ENCODE data around the gene NEU3. TPM values are rescaled to one million over a fixed set of nuclear protein-coding genes. Genes with fewer than 3 reads are reported as not detected.
A peak's percentile ranks its signal among the peaks of the same experiment; 100 is the strongest.
"Not testable (repeated sequence)": the region's sequence is repeated elsewhere in the genome, so short reads cannot be mapped to it uniquely, and the experiment has no call there.

The NEU3 gene
- total and polyA plus RNA-seq, 7 donors: 1.8 to 26.7 (median 14.0) TPM

DNA sequence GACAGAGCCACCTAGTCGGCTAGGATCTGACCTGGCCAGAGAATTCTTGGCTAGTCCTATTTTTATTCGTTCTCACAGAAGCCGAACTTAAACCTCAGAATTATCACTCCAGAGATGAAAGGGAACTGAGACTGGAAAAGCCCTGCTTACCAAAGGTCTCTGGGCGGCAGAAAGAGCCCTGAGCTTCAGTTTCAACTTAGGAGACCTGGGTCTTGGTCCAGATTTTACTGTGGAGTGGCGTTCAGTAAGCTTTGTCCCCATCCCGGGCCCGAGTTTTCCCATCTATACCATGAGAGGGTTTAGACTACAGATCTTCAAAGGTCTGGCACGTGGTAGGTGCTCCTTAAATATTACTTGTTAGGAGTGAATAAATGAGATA is 516 bp downstream of the NEU3 start:
- Histone ChIP-seq H3K4me3 (peak overlapping the region; percentile 95), H3K9me3 (no peaks in the 10 kb centered on the region), H3K27ac (peak overlapping the region; percentile 93), H3K36me3 (ENCODE audit: insufficient read depth in 1 of 2, low read depth in 1 of 2) (peaks cover 0 to 8% of the 10 kb centered on the region in 2 donors), H3K27me3 (ENCODE audit: insufficient read depth in 3 of 3, low read length in 2 of 3) (no peaks in the 10 kb centered on the region), H3K4me1 (peaks cover 19% of the 10 kb centered on the region)
- intact Hi-C loops (cut with DNase I): loop anchor here (2.0 to 5.0 kb wide), 2 partner anchors 40 to 42 kb away; partner anchors contain the start of genes SPCS2 (in 2 of the 2) and XRRA1 (in 2 of the 2)
- 6 to 8% (median 8%) methylated on average over 8 of the region's 8 CpGs for WGBS, 3 donors
- TF ChIP-seq, protein P1, sequence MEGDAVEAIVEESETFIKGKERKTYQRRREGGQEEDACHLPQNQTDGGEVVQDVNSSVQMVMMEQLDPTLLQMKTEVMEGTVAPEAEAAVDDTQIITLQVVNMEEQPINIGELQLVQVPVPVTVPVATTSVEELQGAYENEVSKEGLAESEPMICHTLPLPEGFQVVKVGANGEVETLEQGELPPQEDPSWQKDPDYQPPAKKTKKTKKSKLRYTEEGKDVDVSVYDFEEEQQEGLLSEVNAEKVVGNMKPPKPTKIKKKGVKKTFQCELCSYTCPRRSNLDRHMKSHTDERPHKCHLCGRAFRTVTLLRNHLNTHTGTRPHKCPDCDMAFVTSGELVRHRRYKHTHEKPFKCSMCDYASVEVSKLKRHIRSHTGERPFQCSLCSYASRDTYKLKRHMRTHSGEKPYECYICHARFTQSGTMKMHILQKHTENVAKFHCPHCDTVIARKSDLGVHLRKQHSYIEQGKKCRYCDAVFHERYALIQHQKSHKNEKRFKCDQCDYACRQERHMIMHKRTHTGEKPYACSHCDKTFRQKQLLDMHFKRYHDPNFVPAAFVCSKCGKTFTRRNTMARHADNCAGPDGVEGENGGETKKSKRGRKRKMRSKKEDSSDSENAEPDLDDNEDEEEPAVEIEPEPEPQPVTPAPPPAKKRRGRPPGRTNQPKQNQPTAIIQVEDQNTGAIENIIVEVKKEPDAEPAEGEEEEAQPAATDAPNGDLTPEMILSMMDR (IDR thresholded peaks at IDR 0.05): no peak
- ATAC-seq: peak in 2 of 4 donors; percentile 7 to 21
- DNase-seq: no peak

DNA sequence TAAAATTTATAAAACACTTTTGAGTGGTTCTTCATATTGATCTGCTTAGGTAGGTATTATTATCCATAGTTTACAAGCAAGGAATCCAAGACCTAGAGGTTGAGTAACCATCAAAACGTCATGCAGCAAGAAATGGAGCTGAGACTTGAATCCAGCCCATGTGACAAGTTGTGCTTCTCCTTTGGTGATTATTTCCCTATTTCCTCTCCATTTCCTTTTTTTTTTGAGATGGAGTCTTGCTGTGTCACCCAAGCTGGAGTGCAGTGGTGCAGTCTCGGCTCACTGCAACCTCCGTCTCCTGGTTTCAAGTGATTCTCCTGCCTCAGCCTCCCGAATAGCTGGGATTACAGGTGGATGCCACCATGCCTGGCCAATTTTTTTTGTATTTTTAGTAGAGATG is 1.4 kb downstream of the NEU3 start:
- WGBS, 3 donors: 76 to 87% (median 78%) methylated on average over 4 of the region's 4 CpGs
- intact Hi-C loops (cut with DNase I); H3K27me3 ChIP-seq (ENCODE audit: insufficient read depth in 3 of 3, low read length in 2 of 3); H3K9me3 ChIP-seq; DNase-seq; ATAC-seq: not testable (repeated sequence)
- peaks cover 1 to 17% of the 10 kb centered on the region in 2 donors for H3K36me3 ChIP-seq (ENCODE audit: insufficient read depth in 1 of 2, low read depth in 1 of 2)
- peaks cover 19% of the 10 kb centered on the region for H3K4me1 ChIP-seq
- peak overlapping the region; percentile 95 for H3K4me3 ChIP-seq
- peak overlapping the region; percentile 93 for H3K27ac ChIP-seq

DNA sequence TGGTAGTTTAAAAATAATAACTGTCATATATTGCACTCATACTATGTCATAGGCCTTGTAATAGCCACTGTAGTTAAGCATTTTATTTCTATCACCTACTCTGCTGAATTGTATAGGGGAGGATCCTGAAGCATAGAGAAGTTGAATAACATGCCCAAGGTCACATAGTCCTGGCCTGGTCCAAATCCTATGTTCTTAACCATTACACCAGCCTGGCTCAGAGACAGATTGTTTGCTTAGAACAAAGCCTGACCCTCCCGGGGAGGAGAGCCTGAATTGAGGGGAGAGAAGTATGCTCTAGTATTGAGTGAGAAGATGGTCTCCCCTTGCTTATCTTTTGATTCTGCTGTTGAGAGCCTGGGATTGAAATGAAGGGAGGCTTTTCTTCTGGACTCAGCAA is 2.2 kb downstream of the NEU3 start:
- H3K4me3 ChIP-seq: peak overlapping the region; percentile 95
- H3K27ac ChIP-seq: peak overlapping the region; percentile 93

DNA sequence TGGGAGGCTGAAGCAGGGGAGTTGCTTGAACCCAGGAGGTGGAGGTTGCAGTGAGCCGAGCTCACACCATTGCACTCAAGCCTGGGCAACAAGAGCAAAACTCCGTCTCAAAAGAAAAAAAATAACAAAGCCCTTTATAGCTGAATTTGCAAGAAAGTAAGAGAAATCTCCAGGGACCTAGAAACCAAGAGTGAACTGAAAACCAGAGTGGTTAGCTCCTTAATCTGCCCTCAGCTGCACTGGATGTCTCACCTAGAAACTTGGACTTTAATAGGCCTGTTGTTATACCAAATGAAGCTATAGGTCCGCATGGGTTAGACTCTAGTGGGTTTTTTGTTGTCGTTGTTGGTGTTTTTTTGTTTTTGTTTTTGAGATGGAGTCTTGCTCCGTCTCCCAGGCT is 4.1 kb downstream of the NEU3 start:
- Histone ChIP-seq H3K4me3 (no peak overlapping the region), H3K36me3 (ENCODE audit: insufficient read depth in 1 of 2, low read depth in 1 of 2) (peaks cover 9 to 44% of the 10 kb centered on the region in 2 donors), H3K9me3 (no peaks in the 10 kb centered on the region), H3K27ac (no peak overlapping the region), H3K27me3 (ENCODE audit: insufficient read depth in 3 of 3, low read length in 2 of 3) (no peaks in the 10 kb centered on the region), H3K4me1 (peaks cover 19% of the 10 kb centered on the region)
- no peak for DNase-seq
- WGBS, 3 donors: 93 to 98% (median 96%) methylated on average over 5 of the region's 5 CpGs
- TF ChIP-seq, protein P1 (IDR thresholded peaks at IDR 0.05): no peak
- ATAC-seq: no peak
- intact Hi-C loops (cut with DNase I): no loop called here

More for the DNA sequence above, 2.2 kb downstream of the NEU3 start:
- WGBS, 3 donors: 31 to 42% (median 38%) methylated on average over 1 of the region's 1 CpG
- Histone ChIP-seq H3K9me3 (no peaks in the 10 kb centered on the region), H3K27me3 (ENCODE audit: insufficient read depth in 3 of 3, low read length in 2 of 3) (no peaks in the 10 kb centered on the region), H3K4me1 (peaks cover 19% of the 10 kb centered on the region), H3K36me3 (ENCODE audit: insufficient read depth in 1 of 2, low read depth in 1 of 2) (peaks cover 3 to 25% of the 10 kb centered on the region in 2 donors)
- DNase-seq (no peak), ATAC-seq (no peak)
- TF ChIP-seq, protein P1 (IDR thresholded peaks at IDR 0.05): no peak
- intact Hi-C loops (cut with DNase I): no loop called here

DNA sequence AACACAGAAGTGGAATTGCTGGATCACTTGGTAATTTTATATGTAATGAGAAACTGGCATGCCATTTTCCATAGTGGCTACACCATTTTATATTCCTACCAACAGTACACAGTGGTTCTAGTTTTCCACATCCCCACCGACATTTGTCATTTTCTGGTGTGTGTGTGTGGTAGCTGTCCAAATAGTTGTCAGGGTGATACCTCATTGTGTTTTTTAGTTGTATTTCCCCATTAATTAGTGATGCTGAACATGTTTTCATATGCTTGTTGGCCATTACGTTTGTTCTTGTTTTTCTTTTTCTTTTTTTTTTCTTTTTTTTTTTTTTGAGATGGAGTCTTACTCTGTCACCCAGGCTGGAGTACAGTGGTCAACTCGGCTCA is 12.2 kb downstream of the NEU3 start:
- H3K9me3 ChIP-seq: no peaks in the 10 kb centered on the region
- WGBS, 3 donors: 80 to 92% (median 87%) methylated on average over 3 of the region's 3 CpGs

More for the DNA sequence above, 12.2 kb downstream of the NEU3 start:
- DNase-seq (no peak), ATAC-seq (no peak)
- Histone ChIP-seq H3K27ac (no peak overlapping the region), H3K27me3 (ENCODE audit: insufficient read depth in 3 of 3, low read length in 2 of 3) (no peaks in the 10 kb centered on the region), H3K4me3 (no peak overlapping the region), H3K36me3 (ENCODE audit: insufficient read depth in 1 of 2, low read depth in 1 of 2) (peaks cover 5 to 64% of the 10 kb centered on the region in 2 donors), H3K4me1 (peaks cover 4% of the 10 kb centered on the region)
- TF ChIP-seq, protein P1 (IDR thresholded peaks at IDR 0.05): no peak
- intact Hi-C loops (cut with DNase I): no loop called here
